Trophoblast cell (in vitro differentiated cells and primary cell): ENCODE measurements around the gene RSPH10B2.
A peak's percentile ranks its signal among the peaks of the same experiment; 100 is the strongest.
"Not testable (repeated sequence)": the region's sequence is repeated elsewhere in the genome, so short reads cannot be mapped to it uniquely, and the experiment has no call there.

ENCODE experiments used
- DNase-seq, 2 donors: peaks; one replicate each; pipeline ENCODE4 v3.0.0-alpha.2; 2016
- H2AFZ ChIP-seq: 2 replicates; pipeline ENCODE4 v1.6.1; 2013; ENCODE audit warnings: low read length, moderate library complexity, mild to moderate bottlenecking; ENCODE audit not compliant: insufficient read depth, poor library complexity
- H2AK5ac ChIP-seq: 2 replicates; pipeline ENCODE4 v1.6.1; 2013; ENCODE audit warnings: mild to moderate bottlenecking, low read length
- H2BK120ac ChIP-seq: 2 replicates; pipeline ENCODE4 v1.6.1; 2013; ENCODE audit warnings: low read length, mild to moderate bottlenecking, moderate library complexity; ENCODE audit not compliant: insufficient read depth, poor library complexity
- H2BK12ac ChIP-seq: 2 replicates; pipeline ENCODE4 v1.6.1; 2013; ENCODE audit warnings: mild to moderate bottlenecking, low read length, moderate library complexity
- H2BK5ac ChIP-seq: 2 replicates; pipeline ENCODE4 v1.6.1; 2013; ENCODE audit warnings: low read length, low read depth, moderate library complexity, mild to moderate bottlenecking; ENCODE audit not compliant: poor library complexity
- H3K14ac ChIP-seq: 2 replicates; pipeline ENCODE4 v1.6.1; 2013; ENCODE audit warnings: mild to moderate bottlenecking, low read length
- H3K18ac ChIP-seq: 2 replicates; pipeline ENCODE4 v1.6.1; 2013; ENCODE audit warnings: mild to moderate bottlenecking, low read length
- H3K23ac ChIP-seq: 2 replicates; pipeline ENCODE4 v1.6.1; 2013; ENCODE audit warnings: low read length
- H3K27ac ChIP-seq: 2 replicates; pipeline ENCODE4 v1.5.1; 2013; ENCODE audit warnings: low read depth, mild to moderate bottlenecking, inconsistent platforms, low read length, moderate library complexity
- H3K27me3 ChIP-seq: 2 replicates; pipeline ENCODE4 v1.6.1; 2013; ENCODE audit warnings: inconsistent platforms, mild to moderate bottlenecking, low read length, moderate library complexity; ENCODE audit not compliant: insufficient read depth
- H3K36me3 ChIP-seq, 2 experiments: 1 replicate in 1 of 2; 2 replicates in 1 of 2; pipeline ENCODE4 v1.6.1; 2013; ENCODE audit warnings: low read length in 2 of 2, mild to moderate bottlenecking in 2 of 2, moderate library complexity in 1 of 2; ENCODE audit not compliant: insufficient read depth in 2 of 2, control insufficient read depth in 1 of 2
- H3K4ac ChIP-seq: 2 replicates; pipeline ENCODE4 v1.6.1; 2013; ENCODE audit warnings: low read depth, mild to moderate bottlenecking, low read length, moderate library complexity
- H3K4me1 ChIP-seq, 2 experiments: 1 replicate in 1 of 2; 2 replicates in 1 of 2; pipeline ENCODE4 v1.6.1; 2013; ENCODE audit warnings: low read length in 2 of 2, mild to moderate bottlenecking in 2 of 2, moderate library complexity in 1 of 2; ENCODE audit not compliant: insufficient read depth in 2 of 2, control insufficient read depth in 1 of 2
- H3K4me2 ChIP-seq: 2 replicates; pipeline ENCODE4 v1.6.1; 2013; ENCODE audit warnings: inconsistent platforms, mild to moderate bottlenecking, low read length, moderate library complexity
- H3K4me3 ChIP-seq: 2 replicates; pipeline ENCODE4 v1.5.1; 2013; ENCODE audit warnings: mild to moderate bottlenecking, low read depth, low read length, inconsistent platforms
- H3K79me1 ChIP-seq: one replicate; pipeline ENCODE4 v1.6.1; 2013; ENCODE audit warnings: low read length
- H3K79me2 ChIP-seq: 2 replicates; pipeline ENCODE4 v1.6.1; 2013; ENCODE audit warnings: low read length, mild to moderate bottlenecking; ENCODE audit not compliant: control insufficient read depth, insufficient read depth, poor library complexity
- H3K9ac ChIP-seq: 2 replicates; pipeline ENCODE4 v1.6.1; 2013; ENCODE audit warnings: mild to moderate bottlenecking, low read length
- H3K9me3 ChIP-seq: 2 replicates; pipeline ENCODE4 v1.6.1; 2013; ENCODE audit warnings: low read depth, mild to moderate bottlenecking, control low read depth, inconsistent platforms, low read length; ENCODE audit not compliant: insufficient read depth
- H4K12ac ChIP-seq: 2 replicates; pipeline ENCODE4 v1.6.1; 2013; ENCODE audit warnings: low read depth, mild to moderate bottlenecking, low read length, moderate library complexity
- H4K8ac ChIP-seq: 2 replicates; pipeline ENCODE4 v1.6.1; 2013; ENCODE audit warnings: low read depth, mild to moderate bottlenecking, low read length, moderate library complexity
- H4K91ac ChIP-seq: one replicate; pipeline ENCODE4 v1.6.1; 2013; ENCODE audit warnings: low read depth, mild to moderate bottlenecking, low read length, moderate library complexity
- WGBS: extraction: QIAGEN DNeasy Blood & Tissue Kit; methylation state at CpG from one replicate; pipeline ENCODE4 v1.1.7; 2013; ENCODE audit warnings: missing lambda C conversion rate; ENCODE audit not compliant: insufficient read length, insufficient coverage; ENCODE audit errors: extremely low coverage; 5-methylcytosine and 5-hydroxymethylcytosine counted together

RSPH10B2 gene

DNA sequence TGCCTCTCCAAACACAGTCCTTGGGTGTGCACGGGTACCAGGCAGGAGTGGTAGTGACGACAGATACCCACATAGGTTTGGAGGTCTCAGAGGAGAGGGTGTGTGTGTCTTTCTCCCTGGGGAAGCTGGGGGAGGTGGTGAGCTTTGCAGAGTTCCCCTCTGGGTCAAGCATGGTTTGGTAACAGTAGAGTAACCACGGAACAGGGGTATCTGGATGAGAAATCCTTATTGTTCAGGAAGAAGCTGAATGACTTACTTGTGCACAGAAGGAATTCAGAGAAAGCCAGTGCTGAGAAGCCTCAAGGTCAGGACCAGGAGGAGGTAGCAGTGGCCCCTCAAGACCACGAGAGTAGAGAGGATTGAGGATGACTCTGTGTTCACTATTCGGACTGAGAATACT, 75.7 kb downstream of the RSPH10B2 start:
- WGBS = no CpG with 5 or more reads among the region's 5 CpGs
- H3K14ac ChIP-seq, H3K9ac ChIP-seq, H3K36me3 ChIP-seq, H3K79me2 ChIP-seq, H2BK12ac ChIP-seq, DNase-seq, H2BK120ac ChIP-seq, H3K9me3 ChIP-seq, H3K4me1 ChIP-seq, H2AFZ ChIP-seq, H3K23ac ChIP-seq, H3K27me3 ChIP-seq, H3K4me2 ChIP-seq, H4K8ac ChIP-seq, H3K4me3 ChIP-seq, H2AK5ac ChIP-seq, H3K79me1 ChIP-seq, H3K4ac ChIP-seq, H4K91ac ChIP-seq, H4K12ac ChIP-seq, H3K18ac ChIP-seq, H2BK5ac ChIP-seq, H3K27ac ChIP-seq: not testable (repeated sequence)

DNA sequence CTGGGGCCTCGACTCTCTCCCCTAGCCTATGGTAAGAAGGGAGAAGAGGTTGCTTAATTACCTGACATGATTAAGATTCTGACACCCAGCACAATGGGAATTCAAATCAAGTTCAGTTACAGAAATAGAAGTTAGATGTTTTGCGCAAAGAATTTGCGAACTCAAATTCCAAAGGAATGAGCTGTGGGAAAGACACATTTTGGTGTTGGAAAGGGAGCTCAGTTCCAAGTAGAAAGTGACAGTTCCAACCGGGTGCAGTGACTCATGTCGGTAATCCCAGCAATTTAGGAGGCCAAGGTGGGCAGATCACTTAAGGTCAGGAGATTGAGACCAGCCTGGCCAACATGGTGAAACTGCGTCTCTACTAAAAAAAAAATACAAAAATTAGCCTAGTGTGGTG, 76.1 kb downstream of the RSPH10B2 start:
- H3K79me2 ChIP-seq, H2AK5ac ChIP-seq, H4K8ac ChIP-seq, H3K18ac ChIP-seq, H3K9ac ChIP-seq, H2BK12ac ChIP-seq, H2AFZ ChIP-seq, H2BK5ac ChIP-seq, H3K9me3 ChIP-seq, H3K23ac ChIP-seq, H3K36me3 ChIP-seq, H3K4me2 ChIP-seq, H4K12ac ChIP-seq, H3K4ac ChIP-seq, H3K79me1 ChIP-seq, H3K27ac ChIP-seq, H2BK120ac ChIP-seq, H3K4me1 ChIP-seq, H3K4me3 ChIP-seq, H3K14ac ChIP-seq, H4K91ac ChIP-seq, H3K27me3 ChIP-seq: not testable (repeated sequence)
- DNase-seq = peak; percentile 31 to 68
- no CpG with 5 or more reads among the region's 6 CpGs for WGBS

DNA sequence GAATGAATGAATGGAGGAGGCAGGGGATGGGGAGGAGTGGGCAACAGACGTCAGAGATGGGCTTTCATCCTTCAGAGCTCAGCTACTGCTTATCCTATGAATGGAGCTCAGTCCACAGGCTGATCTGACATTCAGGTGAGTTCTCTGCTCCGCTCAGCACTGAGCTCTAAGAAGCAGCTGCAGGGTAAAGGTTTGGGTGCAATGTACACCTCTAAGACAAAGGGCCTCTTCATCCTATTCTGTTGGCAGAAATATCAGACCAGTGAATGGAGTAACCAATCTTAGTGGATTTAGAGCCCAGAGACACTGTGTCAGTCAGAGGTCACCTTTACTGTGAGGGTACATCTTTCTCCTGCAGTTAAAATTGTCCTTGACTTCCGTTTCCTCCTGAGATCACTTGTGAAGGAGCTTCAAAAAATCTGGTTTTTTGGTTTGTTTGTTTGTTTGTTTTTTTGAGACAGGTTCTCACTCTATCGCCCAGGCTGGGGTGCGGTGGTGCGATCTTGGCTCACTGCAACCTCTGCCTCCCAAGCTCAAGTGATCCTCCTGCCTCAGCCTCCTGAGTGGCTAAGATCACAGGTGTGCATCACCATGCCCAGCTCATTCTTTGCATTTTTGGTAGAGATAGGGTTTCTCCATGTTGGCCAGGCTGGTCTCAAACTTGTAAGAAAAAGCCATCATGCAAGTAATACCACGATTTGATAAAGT, 77.3 kb downstream of the RSPH10B2 start:
- H3K4ac ChIP-seq = no peak overlapping the region
- no peak overlapping the region for H4K8ac ChIP-seq
- no peak overlapping the region for H3K4me2 ChIP-seq
- H3K14ac ChIP-seq = no peak overlapping the region
- no CpG with 5 or more reads among the region's 7 CpGs for WGBS
- no peaks in the 10 kb centered on the region for H3K9me3 ChIP-seq
- H3K9ac ChIP-seq = no peak overlapping the region
- no peak overlapping the region for H2BK5ac ChIP-seq
- H2BK120ac ChIP-seq = no peak overlapping the region
- H2AK5ac ChIP-seq = no peak overlapping the region
- H3K18ac ChIP-seq = no peak overlapping the region
- no peak overlapping the region for H4K12ac ChIP-seq
- H3K23ac ChIP-seq = no peak overlapping the region
- peaks cover 2% of the 10 kb centered on the region for H3K79me1 ChIP-seq
- H3K36me3 ChIP-seq = no peaks in the 10 kb centered on the region
- DNase-seq = no peak
- no peak overlapping the region for H4K91ac ChIP-seq
- H3K27me3 ChIP-seq = no peaks in the 10 kb centered on the region
- H3K79me2 ChIP-seq = no peaks in the 10 kb centered on the region
- no peak overlapping the region for H2AFZ ChIP-seq
- H3K4me3 ChIP-seq = no peak overlapping the region
- H3K27ac ChIP-seq = no peak overlapping the region
- no peak overlapping the region for H2BK12ac ChIP-seq
- H3K4me1 ChIP-seq = no peaks in the 10 kb centered on the region

DNA sequence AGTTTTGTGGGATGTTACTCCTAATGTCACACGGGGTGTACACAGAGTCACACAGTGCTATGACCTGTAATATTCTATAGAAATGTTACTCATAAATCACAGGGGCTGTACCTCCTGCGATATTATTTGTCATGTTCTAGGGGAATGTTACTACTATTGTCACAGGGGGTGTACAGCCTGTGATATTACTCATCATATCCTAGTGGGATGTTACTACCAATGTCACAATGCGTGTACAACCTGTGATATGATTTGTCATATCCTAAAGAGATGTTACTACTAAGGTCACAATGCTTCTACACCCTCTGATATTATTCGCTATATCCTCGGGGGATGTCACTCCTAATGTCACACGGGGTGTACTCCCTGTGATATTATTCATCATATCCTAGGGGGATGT, 79.7 kb downstream of the RSPH10B2 start:
- H3K18ac ChIP-seq = no peak overlapping the region
- no peak overlapping the region for H2BK120ac ChIP-seq
- no peak for DNase-seq
- H2BK12ac ChIP-seq = no peak overlapping the region
- no peak overlapping the region for H2AFZ ChIP-seq
- no peak overlapping the region for H4K12ac ChIP-seq
- H3K9me3 ChIP-seq = no peaks in the 10 kb centered on the region
- H3K27ac ChIP-seq = no peak overlapping the region
- no peak overlapping the region for H3K9ac ChIP-seq
- no peak overlapping the region for H3K4me2 ChIP-seq
- H3K79me1 ChIP-seq = no peaks in the 10 kb centered on the region
- no peak overlapping the region for H3K4ac ChIP-seq
- no peak overlapping the region for H3K23ac ChIP-seq
- no peak overlapping the region for H3K4me3 ChIP-seq
- H2AK5ac ChIP-seq = no peak overlapping the region
- no peaks in the 10 kb centered on the region for H3K27me3 ChIP-seq
- H3K14ac ChIP-seq = no peak overlapping the region
- no peaks in the 10 kb centered on the region for H3K4me1 ChIP-seq
- no peak overlapping the region for H2BK5ac ChIP-seq
- no CpG with 5 or more reads among the region's 6 CpGs for WGBS
- no peak overlapping the region for H4K91ac ChIP-seq
- no peaks in the 10 kb centered on the region for H3K79me2 ChIP-seq
- no peaks in the 10 kb centered on the region for H3K36me3 ChIP-seq
- no peak overlapping the region for H4K8ac ChIP-seq
